ENCODE data around the gene CAPN5. TPM values are rescaled to one million over a fixed set of nuclear protein-coding genes. Genes with fewer than 3 reads are reported as not detected.

Gene CAPN5
- total RNA-seq, 1 experiment from 2014 or later: 27.4 TPM

- TF ChIP-seq USF2 (CRISPR knock-in tag; IDR thresholded peaks at IDR 0.05): no peak
- no peak for TF ChIP-seq MYBL2 (CRISPR knock-in tag; IDR thresholded peaks at IDR 0.05)
- no peak for TF ChIP-seq ESRRA (CRISPR knock-in tag; IDR thresholded peaks at IDR 0.05; ENCODE audit: borderline replicate concordance)
- TF ChIP-seq NR3C1 (CRISPR knock-in tag; conservative IDR thresholded peaks at IDR 0.05; ENCODE audit: low read depth): no peak
- TF ChIP-seq NFE2L1 (CRISPR knock-in tag; IDR thresholded peaks at IDR 0.05): no peak
- TF ChIP-seq ZSCAN18 (CRISPR knock-in tag; IDR thresholded peaks at IDR 0.05): no peak
- TF ChIP-seq ATF3 (CRISPR knock-in tag; conservative IDR thresholded peaks at IDR 0.05): no peak
- TF ChIP-seq E2F1 (CRISPR knock-in tag; IDR thresholded peaks at IDR 0.05): no peak
- TF ChIP-seq OVOL2 (CRISPR knock-in tag; IDR thresholded peaks at IDR 0.05; ENCODE audit: borderline replicate concordance): no peak
- no peak for TF ChIP-seq USF1 (CRISPR knock-in tag; IDR thresholded peaks at IDR 0.05)
- TF ChIP-seq ZNF138 (CRISPR knock-in tag; conservative IDR thresholded peaks at IDR 0.05): no peak
- TF ChIP-seq KAT7 (CRISPR knock-in tag; IDR thresholded peaks at IDR 0.05; ENCODE audit: borderline replicate concordance): no peak
- TF ChIP-seq TP53 (CRISPR knock-in tag; IDR thresholded peaks at IDR 0.05): no peak
- TF ChIP-seq ZNF317 (CRISPR knock-in tag; IDR thresholded peaks at IDR 0.05; ENCODE audit: borderline replicate concordance, low read depth): no peak
- no peak for TF ChIP-seq ZBTB43 (CRISPR knock-in tag; IDR thresholded peaks at IDR 0.05)
- no peak for TF ChIP-seq SOX15 (CRISPR knock-in tag; IDR thresholded peaks at IDR 0.05)
- no peak for TF ChIP-seq NFATC4 (CRISPR knock-in tag; IDR thresholded peaks at IDR 0.05)
- no peak for TF ChIP-seq AR (CRISPR knock-in tag; IDR thresholded peaks at IDR 0.05)
- no peak for TF ChIP-seq CREM (CRISPR knock-in tag; IDR thresholded peaks at IDR 0.05)
- no peak for TF ChIP-seq ZNF232 (CRISPR knock-in tag; IDR thresholded peaks at IDR 0.05)
- DNase-seq (ENCODE audit: low spot score): no peak
- Mint-ChIP-seq H3K4me1 (peaks cover 31% of the 10 kb centered on the region), H3K27me3 (ENCODE audit: low read depth) (no peaks in the 10 kb centered on the region), H3K9me3 (no peaks in the 10 kb centered on the region), H3K4me3 (no peak overlapping the region), H3K27ac (no peak overlapping the region), H3K36me3 (no peaks in the 10 kb centered on the region)
- ChIA-PET POLR2A (no interaction called here), CTCF (interaction anchor here (1.1 to 3.8 kb wide), 3 partner anchors 10 to 101 kb away, joined by 4 to 22 read pairs (median 5); no protein-coding TSS in a partner anchor)
- no peak for ATAC-seq
Measured at GRCh38 chr11:77019976-77020595, 46.7 kb upstream of the CAPN5 start.
